ENCODE data around the gene NAV2. TPM values are rescaled to one million over a fixed set of nuclear protein-coding genes. Genes with fewer than 3 reads are reported as not detected.

The NAV2 gene
- total RNA-seq, 1 experiment from 2014 or later, result 139 TPM

- Mint-ChIP-seq H3K27ac (ENCODE audit: low read depth, unreplicated experiment) (peak overlapping the region; percentile 93), H3K27me3 (ENCODE audit: insufficient read depth, unreplicated experiment) (no peaks in the 10 kb centered on the region), H3K4me3 (ENCODE audit: unreplicated experiment) (no peak overlapping the region), H3K36me3 (ENCODE audit: insufficient read depth, unreplicated experiment) (peaks cover 100% of the 10 kb centered on the region), H3K4me1 (ENCODE audit: insufficient read depth, unreplicated experiment) (peaks cover 58% of the 10 kb centered on the region), H3K9me3 (ENCODE audit: unreplicated experiment) (no peaks in the 10 kb centered on the region)
- DNase-seq (ENCODE audit: unreplicated experiment), result no peak
- intact Hi-C loops (cut with micrococcal nuclease), result no loop called here
- POLR2A ChIA-PET, result interaction anchor here (6.6 to 22.8 kb wide), 3 partner anchors 10 to 38 kb away, joined by 75 to 691 read pairs (median 270); no protein-coding TSS in a partner anchor
- CTCF ChIA-PET, result interaction anchor here (1.0 to 2.3 kb wide), 3 partner anchors 13 to 94 kb away, joined by 3 to 14 read pairs (median 7); no protein-coding TSS in a partner anchor
- TF ChIP-seq CTCF (IDR thresholded peaks at IDR 0.05; ENCODE audit: unreplicated experiment), result no peak
- no TSS peak for BruUV-seq (replicated peaks)
Observed at GRCh38 chr11:20047769-20048154, 335.1 kb downstream of the NAV2 start.

DNA sequence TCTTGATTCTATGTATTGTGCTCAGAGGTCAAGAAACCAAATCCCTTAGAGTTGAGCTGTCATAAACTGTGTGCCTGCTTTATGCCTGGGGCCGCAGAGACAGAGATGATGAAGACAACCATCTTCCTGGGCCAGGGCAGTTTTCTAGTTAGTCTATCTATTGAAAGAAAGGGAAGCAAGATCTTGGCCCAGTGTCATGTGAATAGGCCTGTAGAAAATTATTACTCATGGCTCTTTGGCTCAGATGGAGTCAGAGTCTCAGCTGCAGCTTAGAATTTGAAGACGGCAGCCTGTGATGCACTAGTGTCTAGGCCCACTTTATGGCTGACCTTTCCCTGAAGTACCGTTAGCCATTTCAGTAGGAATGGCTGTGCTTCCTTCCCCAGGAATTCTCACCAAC, 335.6 kb downstream of the NAV2 start:
- H3K4me1 Mint-ChIP-seq (ENCODE audit: insufficient read depth, unreplicated experiment), result peaks cover 55% of the 10 kb centered on the region
- TF ChIP-seq CTCF (IDR thresholded peaks at IDR 0.05; ENCODE audit: unreplicated experiment), result no peak
- ChIA-PET POLR2A (interaction anchor here (0.9 to 22.8 kb wide), 4 partner anchors 10 to 63 kb away, joined by 3 to 691 read pairs (median 172); no protein-coding TSS in a partner anchor), CTCF (interaction anchor here (0.6 to 3.4 kb wide), 7 partner anchors 13 to 1273 kb away, joined by 3 to 15 read pairs (median 5); no protein-coding TSS in a partner anchor)
- H3K4me3 Mint-ChIP-seq (ENCODE audit: unreplicated experiment), result no peak overlapping the region
- intact Hi-C loops (cut with micrococcal nuclease), result no loop called here
- H3K27ac Mint-ChIP-seq (ENCODE audit: low read depth, unreplicated experiment), result peak overlapping the region; percentile 93
- no peak for DNase-seq (ENCODE audit: unreplicated experiment)
- peaks cover 100% of the 10 kb centered on the region for H3K36me3 Mint-ChIP-seq (ENCODE audit: insufficient read depth, unreplicated experiment)
- no peaks in the 10 kb centered on the region for H3K27me3 Mint-ChIP-seq (ENCODE audit: insufficient read depth, unreplicated experiment)
- no peaks in the 10 kb centered on the region for H3K9me3 Mint-ChIP-seq (ENCODE audit: unreplicated experiment)
- no TSS peak for BruUV-seq (replicated peaks)

- ChIA-PET POLR2A (interaction anchor here (0.9 to 22.8 kb wide), 4 partner anchors 9 to 63 kb away, joined by 3 to 691 read pairs (median 172); no protein-coding TSS in a partner anchor), CTCF (interaction anchor here (0.6 to 3.4 kb wide), 10 partner anchors 14 to 1273 kb away, joined by 3 to 15 read pairs (median 3); no protein-coding TSS in a partner anchor)
- DNase-seq (ENCODE audit: unreplicated experiment), result no peak
- TF ChIP-seq CTCF (IDR thresholded peaks at IDR 0.05; ENCODE audit: unreplicated experiment), result no peak
- no peaks in the 10 kb centered on the region for H3K27me3 Mint-ChIP-seq (ENCODE audit: insufficient read depth, unreplicated experiment)
- peaks cover 100% of the 10 kb centered on the region for H3K36me3 Mint-ChIP-seq (ENCODE audit: insufficient read depth, unreplicated experiment)
- H3K9me3 Mint-ChIP-seq (ENCODE audit: unreplicated experiment), result no peaks in the 10 kb centered on the region
- no TSS peak for BruUV-seq (replicated peaks)
- peak overlapping the region; percentile 30 for H3K4me3 Mint-ChIP-seq (ENCODE audit: unreplicated experiment)
- H3K27ac Mint-ChIP-seq (ENCODE audit: low read depth, unreplicated experiment), result peak overlapping the region; percentile 93
- intact Hi-C loops (cut with micrococcal nuclease), result no loop called here
- H3K4me1 Mint-ChIP-seq (ENCODE audit: insufficient read depth, unreplicated experiment), result peaks cover 52% of the 10 kb centered on the region
Observed at GRCh38 chr11:20048707-20049106, 336.1 kb downstream of the NAV2 start.

- Mint-ChIP-seq H3K36me3 (ENCODE audit: insufficient read depth, unreplicated experiment) (peaks cover 100% of the 10 kb centered on the region), H3K27me3 (ENCODE audit: insufficient read depth, unreplicated experiment) (no peaks in the 10 kb centered on the region), H3K4me3 (ENCODE audit: unreplicated experiment) (peak overlapping the region; percentile 30), H3K9me3 (ENCODE audit: unreplicated experiment) (no peaks in the 10 kb centered on the region), H3K27ac (ENCODE audit: low read depth, unreplicated experiment) (peak overlapping the region; percentile 93), H3K4me1 (ENCODE audit: insufficient read depth, unreplicated experiment) (peaks cover 52% of the 10 kb centered on the region)
- no peak for DNase-seq (ENCODE audit: unreplicated experiment)
- ChIA-PET POLR2A (interaction anchor here (0.9 to 22.8 kb wide), 4 partner anchors 9 to 64 kb away, joined by 3 to 691 read pairs (median 172); no protein-coding TSS in a partner anchor), CTCF (interaction anchor here (0.5 to 3.4 kb wide), 12 partner anchors 14 to 768 kb away, joined by 3 to 15 read pairs (median 4); no protein-coding TSS in a partner anchor)
- intact Hi-C loops (cut with micrococcal nuclease), result no loop called here
- no TSS peak for BruUV-seq (replicated peaks)
- TF ChIP-seq CTCF (IDR thresholded peaks at IDR 0.05; ENCODE audit: unreplicated experiment), result no peak
Observed at GRCh38 chr11:20049231-20049630, 336.6 kb downstream of the NAV2 start.
